ENCODE data around the gene WDPCP.

The WDPCP gene

DNA sequence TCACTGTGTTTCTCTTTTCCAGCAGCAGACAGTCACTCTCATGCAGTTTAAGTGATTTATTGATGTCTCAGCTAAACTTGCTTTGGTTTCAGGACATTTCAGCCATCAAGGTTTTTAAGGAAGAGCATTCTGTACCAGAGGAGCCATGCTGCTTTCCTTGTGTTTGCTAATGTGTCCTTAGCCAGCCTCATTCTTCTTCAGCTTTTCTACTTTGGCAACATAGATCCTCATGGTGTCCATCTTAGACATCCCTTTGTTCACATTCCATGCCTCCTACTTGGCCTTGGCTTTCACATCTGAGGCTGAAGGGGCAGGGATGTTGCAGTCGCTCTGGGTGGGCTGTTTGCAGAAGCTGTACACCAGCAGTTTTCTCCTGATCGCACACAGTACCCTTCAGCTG is 469.5 kb downstream of the WDPCP start:
- no peak for ATAC-seq
- TF ChIP-seq TCF4 (CRISPR knock-in tag; IDR thresholded peaks at IDR 0.05; ENCODE audit: borderline replicate concordance): no peak
- TF ChIP-seq PPARA (CRISPR knock-in tag; IDR thresholded peaks at IDR 0.05; ENCODE audit: borderline replicate concordance): no peak
- no peak for TF ChIP-seq CSDC2 (CRISPR knock-in tag; IDR thresholded peaks at IDR 0.05)
- no peak for TF ChIP-seq ZC3H10 (CRISPR knock-in tag; IDR thresholded peaks at IDR 0.05)
- no peak for TF ChIP-seq ZFP3 (CRISPR knock-in tag; IDR thresholded peaks at IDR 0.05)
- no peak for TF ChIP-seq SNAI2 (CRISPR knock-in tag; IDR thresholded peaks at IDR 0.05)
- TF ChIP-seq TOX (CRISPR knock-in tag; IDR thresholded peaks at IDR 0.05; ENCODE audit: borderline replicate concordance): no peak
- TF ChIP-seq BACH2 (CRISPR knock-in tag; IDR thresholded peaks at IDR 0.05; ENCODE audit: borderline replicate concordance): no peak
- TF ChIP-seq, protein P1, sequence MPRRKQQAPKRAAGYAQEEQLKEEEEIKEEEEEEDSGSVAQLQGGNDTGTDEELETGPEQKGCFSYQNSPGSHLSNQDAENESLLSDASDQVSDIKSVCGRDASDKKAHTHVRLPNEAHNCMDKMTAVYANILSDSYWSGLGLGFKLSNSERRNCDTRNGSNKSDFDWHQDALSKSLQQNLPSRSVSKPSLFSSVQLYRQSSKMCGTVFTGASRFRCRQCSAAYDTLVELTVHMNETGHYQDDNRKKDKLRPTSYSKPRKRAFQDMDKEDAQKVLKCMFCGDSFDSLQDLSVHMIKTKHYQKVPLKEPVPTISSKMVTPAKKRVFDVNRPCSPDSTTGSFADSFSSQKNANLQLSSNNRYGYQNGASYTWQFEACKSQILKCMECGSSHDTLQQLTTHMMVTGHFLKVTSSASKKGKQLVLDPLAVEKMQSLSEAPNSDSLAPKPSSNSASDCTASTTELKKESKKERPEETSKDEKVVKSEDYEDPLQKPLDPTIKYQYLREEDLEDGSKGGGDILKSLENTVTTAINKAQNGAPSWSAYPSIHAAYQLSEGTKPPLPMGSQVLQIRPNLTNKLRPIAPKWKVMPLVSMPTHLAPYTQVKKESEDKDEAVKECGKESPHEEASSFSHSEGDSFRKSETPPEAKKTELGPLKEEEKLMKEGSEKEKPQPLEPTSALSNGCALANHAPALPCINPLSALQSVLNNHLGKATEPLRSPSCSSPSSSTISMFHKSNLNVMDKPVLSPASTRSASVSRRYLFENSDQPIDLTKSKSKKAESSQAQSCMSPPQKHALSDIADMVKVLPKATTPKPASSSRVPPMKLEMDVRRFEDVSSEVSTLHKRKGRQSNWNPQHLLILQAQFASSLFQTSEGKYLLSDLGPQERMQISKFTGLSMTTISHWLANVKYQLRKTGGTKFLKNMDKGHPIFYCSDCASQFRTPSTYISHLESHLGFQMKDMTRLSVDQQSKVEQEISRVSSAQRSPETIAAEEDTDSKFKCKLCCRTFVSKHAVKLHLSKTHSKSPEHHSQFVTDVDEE (CRISPR knock-in tag; IDR thresholded peaks at IDR 0.05): no peak
- TF ChIP-seq ARNTL (CRISPR knock-in tag; IDR thresholded peaks at IDR 0.05; ENCODE audit: borderline replicate concordance, low read depth): no peak
- no peak for TF ChIP-seq ISL1 (CRISPR knock-in tag; IDR thresholded peaks at IDR 0.05)
- no peak for TF ChIP-seq OSR1 (CRISPR knock-in tag; IDR thresholded peaks at IDR 0.05)
- TF ChIP-seq ESRRG (CRISPR knock-in tag; IDR thresholded peaks at IDR 0.05): no peak
- TF ChIP-seq ZNF70 (CRISPR knock-in tag; IDR thresholded peaks at IDR 0.05): no peak
- TF ChIP-seq, protein P2, sequence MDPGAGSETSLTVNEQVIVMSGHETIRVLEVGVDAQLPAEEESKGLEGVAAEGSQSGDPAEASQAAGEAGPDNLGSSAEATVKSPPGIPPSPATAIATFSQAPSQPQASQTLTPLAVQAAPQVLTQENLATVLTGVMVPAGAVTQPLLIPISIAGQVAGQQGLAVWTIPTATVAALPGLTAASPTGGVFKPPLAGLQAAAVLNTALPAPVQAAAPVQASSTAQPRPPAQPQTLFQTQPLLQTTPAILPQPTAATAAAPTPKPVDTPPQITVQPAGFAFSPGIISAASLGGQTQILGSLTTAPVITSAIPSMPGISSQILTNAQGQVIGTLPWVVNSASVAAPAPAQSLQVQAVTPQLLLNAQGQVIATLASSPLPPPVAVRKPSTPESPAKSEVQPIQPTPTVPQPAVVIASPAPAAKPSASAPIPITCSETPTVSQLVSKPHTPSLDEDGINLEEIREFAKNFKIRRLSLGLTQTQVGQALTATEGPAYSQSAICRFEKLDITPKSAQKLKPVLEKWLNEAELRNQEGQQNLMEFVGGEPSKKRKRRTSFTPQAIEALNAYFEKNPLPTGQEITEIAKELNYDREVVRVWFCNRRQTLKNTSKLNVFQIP (CRISPR knock-in tag; IDR thresholded peaks at IDR 0.05; ENCODE audit: borderline replicate concordance, low read depth): no peak
- no peak for TF ChIP-seq GLIS3 (CRISPR knock-in tag; IDR thresholded peaks at IDR 0.05)
- TF ChIP-seq, protein P3, sequence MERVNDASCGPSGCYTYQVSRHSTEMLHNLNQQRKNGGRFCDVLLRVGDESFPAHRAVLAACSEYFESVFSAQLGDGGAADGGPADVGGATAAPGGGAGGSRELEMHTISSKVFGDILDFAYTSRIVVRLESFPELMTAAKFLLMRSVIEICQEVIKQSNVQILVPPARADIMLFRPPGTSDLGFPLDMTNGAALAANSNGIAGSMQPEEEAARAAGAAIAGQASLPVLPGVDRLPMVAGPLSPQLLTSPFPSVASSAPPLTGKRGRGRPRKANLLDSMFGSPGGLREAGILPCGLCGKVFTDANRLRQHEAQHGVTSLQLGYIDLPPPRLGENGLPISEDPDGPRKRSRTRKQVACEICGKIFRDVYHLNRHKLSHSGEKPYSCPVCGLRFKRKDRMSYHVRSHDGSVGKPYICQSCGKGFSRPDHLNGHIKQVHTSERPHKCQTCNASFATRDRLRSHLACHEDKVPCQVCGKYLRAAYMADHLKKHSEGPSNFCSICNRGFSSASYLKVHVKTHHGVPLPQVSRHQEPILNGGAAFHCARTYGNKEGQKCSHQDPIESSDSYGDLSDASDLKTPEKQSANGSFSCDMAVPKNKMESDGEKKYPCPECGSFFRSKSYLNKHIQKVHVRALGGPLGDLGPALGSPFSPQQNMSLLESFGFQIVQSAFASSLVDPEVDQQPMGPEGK (CRISPR knock-in tag; IDR thresholded peaks at IDR 0.05; ENCODE audit: borderline replicate concordance): no peak

DNA sequence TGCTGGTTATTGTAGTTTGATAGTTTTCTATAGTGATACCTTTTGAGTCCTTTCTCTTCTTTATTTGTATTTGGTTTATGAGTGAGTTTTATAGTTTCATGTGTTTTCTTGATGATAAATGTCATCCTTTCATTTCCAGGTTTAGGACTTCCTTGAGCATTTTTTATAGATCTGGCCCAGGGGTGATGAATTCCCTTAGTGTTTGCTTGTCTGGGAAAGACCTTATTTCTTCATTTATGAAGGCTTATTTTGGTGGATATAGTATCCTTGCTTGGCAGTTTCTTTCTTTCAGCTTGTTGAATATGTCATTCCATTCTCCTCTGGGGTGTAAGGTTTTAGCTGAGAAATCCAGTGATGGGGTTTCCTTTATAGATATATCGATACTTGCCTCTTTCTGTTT is 483.8 kb downstream of the WDPCP start:
- ATAC-seq: no peak
- no peak for TF ChIP-seq ZFP30 (CRISPR knock-in tag; IDR thresholded peaks at IDR 0.05)
- TF ChIP-seq, protein P2 (CRISPR knock-in tag; IDR thresholded peaks at IDR 0.05; ENCODE audit: borderline replicate concordance, low read depth): no peak
- TF ChIP-seq RARB (CRISPR knock-in tag; IDR thresholded peaks at IDR 0.05): no peak
- TF ChIP-seq ARNTL (CRISPR knock-in tag; IDR thresholded peaks at IDR 0.05; ENCODE audit: borderline replicate concordance, low read depth): no peak
- no peak for TF ChIP-seq BACH2 (CRISPR knock-in tag; IDR thresholded peaks at IDR 0.05; ENCODE audit: borderline replicate concordance)
- TF ChIP-seq CSDC2 (CRISPR knock-in tag; IDR thresholded peaks at IDR 0.05): no peak
- no peak for TF ChIP-seq ZC3H10 (CRISPR knock-in tag; IDR thresholded peaks at IDR 0.05)
- no peak for TF ChIP-seq OSR1 (CRISPR knock-in tag; IDR thresholded peaks at IDR 0.05)
- no peak for TF ChIP-seq ZNF8 (CRISPR knock-in tag; IDR thresholded peaks at IDR 0.05)
- TF ChIP-seq, protein P4, sequence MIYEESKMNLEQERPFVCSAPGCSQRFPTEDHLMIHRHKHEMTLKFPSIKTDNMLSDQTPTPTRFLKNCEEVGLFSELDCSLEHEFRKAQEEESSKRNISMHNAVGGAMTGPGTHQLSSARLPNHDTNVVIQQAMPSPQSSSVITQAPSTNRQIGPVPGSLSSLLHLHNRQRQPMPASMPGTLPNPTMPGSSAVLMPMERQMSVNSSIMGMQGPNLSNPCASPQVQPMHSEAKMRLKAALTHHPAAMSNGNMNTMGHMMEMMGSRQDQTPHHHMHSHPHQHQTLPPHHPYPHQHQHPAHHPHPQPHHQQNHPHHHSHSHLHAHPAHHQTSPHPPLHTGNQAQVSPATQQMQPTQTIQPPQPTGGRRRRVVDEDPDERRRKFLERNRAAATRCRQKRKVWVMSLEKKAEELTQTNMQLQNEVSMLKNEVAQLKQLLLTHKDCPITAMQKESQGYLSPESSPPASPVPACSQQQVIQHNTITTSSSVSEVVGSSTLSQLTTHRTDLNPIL (CRISPR knock-in tag; IDR thresholded peaks at IDR 0.05; ENCODE audit: low read depth): no peak
- no peak for TF ChIP-seq SNAI2 (CRISPR knock-in tag; IDR thresholded peaks at IDR 0.05)
- TF ChIP-seq TOX (CRISPR knock-in tag; IDR thresholded peaks at IDR 0.05; ENCODE audit: borderline replicate concordance): no peak
- no peak for TF ChIP-seq GLIS3 (CRISPR knock-in tag; IDR thresholded peaks at IDR 0.05)
- no peak for TF ChIP-seq TCF4 (CRISPR knock-in tag; IDR thresholded peaks at IDR 0.05; ENCODE audit: borderline replicate concordance)
- TF ChIP-seq, protein P3 (CRISPR knock-in tag; IDR thresholded peaks at IDR 0.05; ENCODE audit: borderline replicate concordance): no peak
- no peak for TF ChIP-seq PPARA (CRISPR knock-in tag; IDR thresholded peaks at IDR 0.05; ENCODE audit: borderline replicate concordance)
